K562 (cell line): Measurements from ENCODE around the gene CYB5D1. TPM values are rescaled to one million over a fixed set of nuclear protein-coding genes. Genes with fewer than 3 reads are reported as not detected.

Source experiments
- ARNT ChIP-seq, 2 experiments: fragments of 450-650 bp; IDR thresholded peaks; 2 replicates each; pipeline ENCODE4 v1.6.1; 2016; ENCODE audit warnings: mild to moderate bottlenecking in 1 of 2
- ATF4 ChIP-seq: fragments of 450-650 bp; formaldehyde crosslinking; IDR thresholded peaks from 2 replicates; pipeline ENCODE4 v1.4.0; 2022; ENCODE audit warnings: mild to moderate bottlenecking, moderate library complexity
- GABPB2 ChIP-seq: fragments of 250-450 bp; sonication (Bioruptor Pico); conservative IDR thresholded peaks from 2 replicates; pipeline ENCODE4 v1.5.1; 2021; ENCODE audit warnings: mild to moderate bottlenecking
- KLF16 ChIP-seq: IDR thresholded peaks from 2 replicates; pipeline ENCODE4 v1.6.1; 2016; ENCODE audit warnings: antibody characterized with exemption
- RERE ChIP-seq: sonication (generic); formaldehyde crosslinking; IDR thresholded peaks from 2 replicates; pipeline ENCODE4 v1.8.0; 2023; ENCODE audit warnings: missing genetic modification reagents, mild to moderate bottlenecking, borderline replicate concordance
- REST ChIP-seq, 2 experiments: fragments of 450-650 bp; formaldehyde crosslinking in 1 of 2; IDR thresholded peaks; 2 replicates each; pipeline versions ENCODE4 v1.4.0 to v1.6.1; 2014 to 2020; ENCODE audit warnings: mild to moderate bottlenecking in 2 of 2, borderline replicate concordance in 1 of 2, low read depth in 1 of 2
- SMARCE1 ChIP-seq: fragments of 450-650 bp; IDR thresholded peaks from 2 replicates; pipeline ENCODE4 v1.7.1; 2016; ENCODE audit warnings: mild to moderate bottlenecking
- SRSF3 ChIP-seq: fragments of 200-400 bp; formaldehyde crosslinking; IDR thresholded peaks from 2 replicates; pipeline ENCODE4 v1.6.1; 2016; ENCODE audit warnings: mild to moderate bottlenecking, low read length, moderate library complexity; ENCODE audit not compliant: insufficient read depth
- U2AF2 ChIP-seq: fragments of 200-400 bp; formaldehyde crosslinking; optimal IDR thresholded peaks from 2 replicates; pipeline ENCODE3; 2017; ENCODE audit warnings: low read depth, mild to moderate bottlenecking, low read length
- USF1 ChIP-seq: sonication (generic); formaldehyde crosslinking; IDR thresholded peaks from 2 replicates; pipeline ENCODE4 v1.9.0; 2022; ENCODE audit warnings: mild to moderate bottlenecking, missing genetic modification reagents
- ZNF124 ChIP-seq: sonication (generic); formaldehyde crosslinking; IDR thresholded peaks from 2 replicates; pipeline ENCODE4 v1.8.1; 2022; ENCODE audit warnings: missing genetic modification reagents
- polyA plus RNA-seq, 8 experiments: library from polyadenylated mRNA; depleted of rRNA in 4 of 8; stranded (reverse) in 5 of 8; unstranded in 3 of 8; fragments of >200 nt; fragmentation: Nextera tagmentation in 2 of 8; fragmentation: Illumina TruSeq in 1 of 8; extraction: Ambion mirVana in 2 of 8; extraction: Trizol in 1 of 8; gene quantifications; 2 replicates each; pipeline versions ENCODE4 v1.2.1 to v1.2.3, GENCODE V29; 2011 to 2014; ENCODE audit warnings: inconsistent platforms in 1 of 8, missing spikeins in 1 of 8
- total RNA-seq, 7 experiments: library from RNA; depleted of rRNA in 6 of 7; stranded (reverse); fragments of >200 nt in 6 of 7; fragmentation: Illumina TruSeq in 2 of 7; extraction: Trizol in 2 of 7; gene quantifications; 2 replicates each; pipeline versions ENCODE4 v1.2.1 to v1.2.3, GENCODE V29; 2011 to 2021; ENCODE audit warnings: low replicate concordance in 1 of 7

CYB5D1 gene
- total and polyA plus RNA-seq, 9 of the 15 experiments (the other 6 are each of a cell fraction or from before 2014, with no cell fraction given), result 2.4 to 7.9 (median 5.7) TPM

- TF ChIP-seq REST (IDR thresholded peaks at IDR 0.05; ENCODE audit: borderline replicate concordance), result no peak; the same call in 1 of the 2 replicates
- TF ChIP-seq REST (CRISPR knock-in tag; IDR thresholded peaks at IDR 0.05; ENCODE audit: low read depth), result no peak
- no peak for TF ChIP-seq GABPB2 (CRISPR knock-in tag)
- peak; percentile 83 for TF ChIP-seq USF1 (CRISPR knock-in tag)
- TF ChIP-seq ZNF124, result no peak
- TF ChIP-seq ATF4 (CRISPR knock-in tag), result no peak
- no peak for TF ChIP-seq U2AF2
- TF ChIP-seq SMARCE1, result no peak
- TF ChIP-seq RERE (CRISPR knock-in tag), result no peak
- peak; percentile 63; the same call in 1 of the 2 replicates for TF ChIP-seq KLF16
- TF ChIP-seq SRSF3, result no peak
- no peak for TF ChIP-seq ARNT (IDR thresholded peaks at IDR 0.05)
These were observed at the start of gene CYB5D1 (continued) for GRCh38 chr17:7857713-7858521.
